Fibroblast of skin of left quadriceps (primary cell): ENCODE data around the gene CHMP3.
"Not testable (repeated sequence)": the region's sequence is repeated elsewhere in the genome, so short reads cannot be mapped to it uniquely, and the experiment has no call there.

Experiments used
- DNase-seq, 2 experiments: peaks; one replicate each; pipeline ENCODE4 v3.0.0-alpha.2; 2013; ENCODE audit warnings: low read depth in 2 of 2

Gene CHMP3

DNA sequence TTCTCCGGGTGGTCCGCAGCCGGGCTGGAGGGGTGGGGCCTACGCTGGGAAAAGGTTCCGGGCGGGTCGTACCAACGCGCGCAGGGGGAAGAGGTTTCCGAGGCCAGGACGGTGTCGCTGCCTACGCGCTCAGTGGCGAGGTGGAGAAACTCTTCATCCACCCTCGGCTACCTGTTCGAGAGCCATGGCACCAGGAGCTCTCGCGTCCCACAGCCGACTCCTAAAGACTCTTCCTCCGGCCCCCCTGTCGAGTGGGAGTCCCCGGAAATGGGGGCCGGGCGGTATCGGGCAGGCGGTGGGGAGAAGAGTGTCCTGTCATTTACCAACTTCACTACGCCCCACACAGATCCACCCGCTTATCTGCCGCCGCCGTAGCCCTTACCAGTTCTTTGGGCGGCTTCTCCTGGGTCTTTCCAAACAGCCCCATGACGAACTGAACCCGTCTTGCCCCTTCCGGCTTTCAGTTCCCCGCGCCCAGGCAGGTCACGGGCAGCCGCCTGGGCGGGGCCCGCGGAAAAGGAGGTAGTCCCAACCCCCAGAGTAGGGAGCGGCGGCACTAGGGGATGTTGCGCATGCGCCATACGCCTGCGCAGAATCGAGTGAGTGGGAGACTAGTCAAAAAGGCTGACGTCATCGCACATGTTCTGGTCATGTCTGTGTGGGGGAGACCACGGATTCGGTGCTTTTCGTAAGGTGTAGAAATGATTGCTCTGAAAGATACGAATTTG, at the start of gene CHMP3:
Gene CHMP3, minus strand, starts transcription at position 522 of the 728 bp plus-strand sequence. Its CDS starts 95 bp downstream, at position 427.
- DNase-seq, result peak; percentile 95

DNA sequence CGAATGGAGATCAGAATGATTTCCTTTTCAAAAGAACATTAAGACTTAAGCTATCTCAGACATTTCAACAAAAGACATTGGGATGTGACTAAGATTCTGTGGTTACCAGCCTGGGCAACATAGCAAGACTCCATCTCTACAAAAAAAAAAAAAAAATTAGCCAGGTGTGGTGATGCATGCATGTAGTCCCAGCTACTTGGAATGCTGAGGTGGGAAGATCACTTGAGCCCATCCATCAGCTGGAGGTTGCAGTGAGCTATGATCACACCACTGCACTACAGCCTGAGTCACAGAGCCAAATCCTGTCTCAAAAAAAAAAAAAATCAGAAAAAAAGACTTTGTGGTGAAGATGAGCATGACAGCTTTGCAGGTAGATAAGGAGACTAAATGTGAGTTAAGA, 47.6 kb upstream of the CHMP3 start:
- no peak for DNase-seq

DNA sequence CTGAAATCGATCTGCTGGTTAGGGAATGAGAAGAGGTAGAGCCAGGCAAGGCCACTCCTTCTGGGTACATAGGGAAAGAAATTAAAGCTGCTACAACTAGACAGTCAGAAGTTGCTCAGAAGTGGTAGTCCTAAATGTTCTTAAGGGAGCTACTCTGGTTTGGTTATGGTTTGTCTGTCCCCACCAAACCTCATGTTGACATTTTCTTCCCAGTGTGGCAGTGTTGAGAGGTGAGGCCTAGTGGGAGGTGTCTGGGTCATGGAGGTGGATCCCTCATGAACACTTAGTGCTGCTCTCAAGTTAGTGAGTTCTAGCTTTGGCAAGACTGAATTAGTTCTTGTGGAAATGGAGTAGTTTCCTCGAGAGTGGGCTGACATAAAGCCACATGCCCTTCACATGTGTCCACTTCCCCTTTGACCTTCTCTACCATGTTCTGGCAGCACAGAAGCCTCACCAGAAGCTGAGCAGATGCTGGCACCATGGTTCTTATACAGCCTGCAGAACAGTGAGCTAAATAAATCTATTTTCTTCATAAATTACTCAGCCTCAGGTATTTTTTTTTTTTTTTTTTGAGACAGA, 45.7 kb upstream of the CHMP3 start:
- no peak for DNase-seq

DNA sequence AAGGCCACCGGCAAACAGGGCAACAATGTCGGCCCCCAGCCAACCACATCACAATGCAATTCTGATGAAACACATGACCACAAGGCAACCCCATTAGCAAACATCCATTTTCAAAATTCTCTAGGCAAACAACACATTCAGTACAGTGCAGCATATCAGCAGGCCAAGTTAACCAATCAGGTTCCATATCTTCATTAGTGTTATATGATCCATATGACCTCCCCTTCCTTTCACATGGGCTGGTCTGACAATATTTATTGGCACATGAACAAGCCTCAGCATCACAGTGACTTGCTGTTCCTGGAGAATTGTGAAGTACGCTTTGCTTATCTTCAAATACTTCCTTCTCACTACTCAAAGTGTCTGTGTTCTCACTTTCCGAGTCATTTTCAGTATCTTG, 40.7 kb upstream of the CHMP3 start:
- no peak for DNase-seq

DNA sequence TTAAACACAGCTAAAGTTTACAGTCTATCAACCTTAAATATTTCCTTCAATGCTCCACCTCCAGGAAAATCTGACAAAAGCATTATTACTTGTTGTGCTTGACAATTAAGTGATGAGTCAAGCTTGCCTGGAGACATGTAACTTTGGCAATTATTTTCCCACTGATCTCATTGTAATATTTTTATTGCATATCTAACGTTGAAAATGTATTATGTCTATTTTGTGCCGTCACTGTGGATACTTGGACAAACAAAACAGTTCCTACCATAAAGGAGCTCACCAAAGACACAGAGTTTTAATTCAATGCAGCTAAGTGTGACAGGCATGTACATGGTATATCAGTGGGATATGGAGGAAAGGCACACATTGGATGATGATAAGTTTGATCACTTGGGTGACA, 35.7 kb upstream of the CHMP3 start:
- no peak for DNase-seq

DNA sequence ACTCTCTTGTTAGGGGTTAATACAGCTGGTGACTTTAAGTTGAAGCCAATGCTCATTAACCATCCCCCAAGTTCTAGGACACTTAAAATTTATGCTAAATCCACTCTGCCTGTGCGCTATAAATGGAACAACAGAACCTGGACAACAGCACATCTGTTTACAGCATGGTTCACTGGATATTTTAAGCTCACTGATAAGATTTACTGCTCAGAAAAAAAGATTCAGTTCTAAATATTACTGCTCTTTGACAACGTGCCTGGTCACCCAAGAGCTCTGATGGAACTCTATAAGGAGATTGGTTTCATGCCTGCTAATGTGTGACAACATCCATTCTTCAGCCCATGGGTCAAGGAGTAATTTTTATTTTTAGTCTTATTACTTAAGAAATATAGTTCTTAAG, 32.9 kb upstream of the CHMP3 start:
- no peak for DNase-seq

DNA sequence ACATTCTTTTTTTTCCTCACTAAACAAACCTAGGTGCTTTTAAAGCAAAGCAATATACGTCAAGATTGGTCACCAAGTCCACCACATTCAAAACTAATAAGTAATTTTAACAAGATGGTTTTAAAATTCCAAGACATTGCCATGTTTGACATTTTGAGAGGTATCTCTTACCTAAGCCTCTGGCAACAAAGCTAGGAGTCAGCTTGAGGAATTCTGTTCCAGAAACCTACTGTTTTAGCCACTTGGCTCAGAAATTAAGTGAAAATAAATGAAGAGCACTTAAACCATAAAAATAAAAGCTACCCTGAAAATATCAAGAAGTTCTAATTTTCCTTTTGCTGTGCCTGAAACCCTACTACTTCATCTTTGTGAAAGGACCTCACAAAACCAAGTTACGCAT, 30.0 kb upstream of the CHMP3 start:
- no peak for DNase-seq

DNA sequence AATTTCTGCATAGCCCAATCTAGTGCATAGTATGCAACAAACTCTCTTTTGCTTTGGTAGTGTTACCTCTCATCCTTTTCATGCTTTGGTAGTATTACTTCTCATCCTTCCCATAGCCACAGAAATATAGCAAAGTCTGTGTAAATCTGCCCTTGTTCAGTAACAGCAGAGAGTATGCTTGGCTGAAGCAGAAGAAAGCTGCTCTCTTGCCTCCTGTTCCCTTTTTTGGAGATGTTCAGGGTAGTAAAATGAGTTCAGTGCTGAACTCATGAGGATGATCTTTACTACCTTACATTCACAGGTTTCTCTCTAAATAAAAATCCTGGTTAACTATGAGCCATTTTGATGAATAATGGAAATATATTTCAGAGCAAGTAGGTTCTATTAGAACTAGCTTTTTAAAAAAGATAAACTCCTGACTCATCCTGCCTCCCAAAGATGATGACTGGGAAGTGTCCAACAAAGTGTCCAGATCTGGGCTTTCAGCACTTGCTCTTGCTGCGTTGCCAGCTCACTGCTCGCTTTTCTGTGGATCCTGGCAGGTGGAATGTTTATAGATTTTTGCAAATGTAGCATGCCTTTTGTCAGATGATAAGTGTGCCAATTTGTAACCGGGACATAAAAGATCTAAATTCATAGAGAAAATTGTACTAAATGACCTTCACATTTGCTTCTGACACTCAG, 29.4 kb upstream of the CHMP3 start:
- no peak for DNase-seq

DNA sequence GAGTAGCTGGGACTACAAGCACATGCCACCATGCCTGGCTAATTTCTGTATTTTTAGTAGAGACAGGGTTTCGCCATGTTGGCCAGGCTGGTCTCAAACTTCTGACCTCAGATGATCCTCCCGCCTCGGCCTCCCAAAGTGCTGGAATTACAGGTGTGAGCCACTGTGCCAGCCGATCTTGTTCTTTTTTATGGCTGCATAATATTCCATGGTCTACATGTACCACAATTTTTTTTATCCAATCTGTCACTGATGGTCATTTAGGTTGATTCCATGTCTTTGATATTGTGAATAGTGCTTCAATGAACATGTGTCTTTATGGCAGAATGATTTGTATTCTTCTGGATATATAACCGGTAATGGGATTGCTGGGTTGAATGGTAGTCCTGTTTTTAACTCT, 26.5 kb upstream of the CHMP3 start:
- not testable (repeated sequence) for DNase-seq

DNA sequence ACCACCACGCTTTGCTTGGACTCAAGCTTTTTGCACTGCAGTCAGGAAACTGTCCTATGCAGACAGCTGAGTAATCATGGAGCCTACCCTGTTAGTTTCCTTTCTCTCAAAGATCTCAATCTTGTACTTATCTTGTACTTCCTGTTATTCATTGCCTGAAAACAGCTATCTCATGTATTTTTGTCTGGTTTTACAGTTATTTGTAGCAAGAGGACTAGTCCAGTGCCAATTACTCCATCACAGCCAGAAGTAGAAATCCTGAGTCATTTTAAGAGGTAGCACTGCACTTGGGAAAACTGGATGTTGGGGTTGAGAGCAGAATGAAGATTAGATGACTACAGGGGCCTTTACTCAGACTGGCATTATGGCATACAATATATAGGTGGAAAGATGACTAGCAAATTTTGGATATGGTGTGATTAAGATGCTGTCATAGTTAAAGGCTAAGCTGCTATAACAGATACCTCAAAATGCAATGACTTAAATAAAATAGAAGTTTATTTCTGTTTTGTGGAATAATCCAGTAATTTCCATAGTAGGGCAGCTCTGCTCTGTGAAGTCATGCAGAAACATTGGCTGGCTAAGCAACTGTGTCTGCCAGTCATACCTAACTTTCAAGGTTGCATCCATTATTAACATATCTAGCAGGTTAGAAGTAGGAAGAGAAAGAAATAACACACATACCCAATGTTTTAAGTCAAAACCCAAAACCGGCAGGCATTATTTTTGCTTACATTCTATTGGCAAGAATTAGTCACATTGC, 21.1 kb upstream of the CHMP3 start:
- no peak for DNase-seq

DNA sequence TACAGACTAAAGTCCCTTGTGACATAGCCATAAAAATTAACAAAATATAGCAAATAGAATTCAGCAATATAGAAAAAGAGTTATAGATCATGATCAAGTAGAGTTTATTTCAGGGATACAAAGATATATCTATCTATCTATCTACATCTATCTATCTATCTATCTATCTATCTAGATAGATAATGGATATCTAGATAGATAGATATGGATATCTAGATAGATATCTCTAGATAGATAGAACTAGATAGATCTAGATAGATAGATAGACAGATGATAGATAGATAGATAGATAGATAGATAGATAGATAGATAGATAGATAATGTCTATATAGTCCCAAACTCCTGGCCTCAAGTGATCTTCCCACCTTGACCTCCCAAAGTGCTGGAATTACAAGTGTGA, 17.3 kb upstream of the CHMP3 start:
- no peak for DNase-seq

DNA sequence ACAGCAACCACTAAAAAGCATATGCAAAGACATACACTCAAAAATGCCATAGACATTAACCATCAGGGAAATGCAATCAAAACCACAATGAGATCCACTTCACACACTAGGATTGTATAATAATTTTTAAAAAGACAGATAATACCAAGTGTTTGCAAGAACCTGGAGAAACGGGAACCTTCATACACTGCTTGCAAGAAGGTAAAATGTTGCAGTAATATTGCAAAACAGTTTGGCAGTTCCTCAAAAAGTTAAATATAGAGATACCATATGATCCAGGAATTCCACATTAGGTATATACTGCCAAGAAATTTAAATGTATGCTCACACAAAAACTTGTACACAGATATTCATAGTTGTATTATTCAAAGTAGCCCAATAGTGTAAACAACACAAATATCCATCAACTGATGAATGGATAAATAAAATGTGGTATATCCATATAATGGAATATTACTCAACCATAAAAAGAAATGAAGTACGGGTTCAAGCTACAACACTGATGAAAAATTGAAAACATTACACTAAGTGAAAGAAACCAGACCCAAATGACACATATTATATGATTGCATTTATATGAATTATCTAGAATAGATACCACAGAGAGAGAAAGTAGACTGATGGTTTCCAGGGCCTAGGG, 14.7 kb upstream of the CHMP3 start:
- no peak for DNase-seq

DNA sequence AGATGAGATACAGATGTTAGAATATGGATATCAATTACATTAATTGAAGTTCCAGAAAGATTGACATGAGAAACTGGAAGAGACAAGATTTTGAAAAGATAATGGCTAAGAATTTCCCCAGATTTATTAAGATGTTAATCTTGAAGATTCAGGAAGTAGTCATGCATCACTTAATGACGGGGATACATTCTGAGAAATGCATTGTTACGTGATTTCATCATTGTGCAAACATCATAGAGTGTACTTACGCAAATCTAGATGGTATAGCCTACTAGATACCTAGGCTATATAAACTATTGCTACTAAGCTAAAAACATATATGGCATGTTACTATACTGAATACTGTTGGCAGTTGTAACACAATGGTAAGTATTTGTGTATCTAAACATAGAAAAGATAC, 6.8 kb upstream of the CHMP3 start:
- no peak for DNase-seq

DNA sequence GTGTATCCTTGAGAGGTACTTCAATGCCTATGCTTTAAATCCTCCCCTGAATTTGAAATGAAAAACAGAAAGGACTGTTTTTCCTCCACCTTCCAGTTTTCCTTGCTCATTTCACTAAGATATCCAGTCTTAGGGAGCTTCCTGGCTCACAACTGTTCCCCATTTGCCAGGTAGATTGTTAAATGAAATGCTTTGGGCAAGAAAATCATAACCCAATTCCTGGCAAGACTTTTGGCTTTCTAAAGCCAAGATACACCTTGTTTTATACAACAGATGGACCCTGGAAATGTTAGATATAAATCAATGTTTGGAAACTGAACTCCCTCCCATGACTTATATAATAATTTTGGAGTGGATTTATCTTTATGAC, 3.6 kb upstream of the CHMP3 start:
- no peak for DNase-seq

DNA sequence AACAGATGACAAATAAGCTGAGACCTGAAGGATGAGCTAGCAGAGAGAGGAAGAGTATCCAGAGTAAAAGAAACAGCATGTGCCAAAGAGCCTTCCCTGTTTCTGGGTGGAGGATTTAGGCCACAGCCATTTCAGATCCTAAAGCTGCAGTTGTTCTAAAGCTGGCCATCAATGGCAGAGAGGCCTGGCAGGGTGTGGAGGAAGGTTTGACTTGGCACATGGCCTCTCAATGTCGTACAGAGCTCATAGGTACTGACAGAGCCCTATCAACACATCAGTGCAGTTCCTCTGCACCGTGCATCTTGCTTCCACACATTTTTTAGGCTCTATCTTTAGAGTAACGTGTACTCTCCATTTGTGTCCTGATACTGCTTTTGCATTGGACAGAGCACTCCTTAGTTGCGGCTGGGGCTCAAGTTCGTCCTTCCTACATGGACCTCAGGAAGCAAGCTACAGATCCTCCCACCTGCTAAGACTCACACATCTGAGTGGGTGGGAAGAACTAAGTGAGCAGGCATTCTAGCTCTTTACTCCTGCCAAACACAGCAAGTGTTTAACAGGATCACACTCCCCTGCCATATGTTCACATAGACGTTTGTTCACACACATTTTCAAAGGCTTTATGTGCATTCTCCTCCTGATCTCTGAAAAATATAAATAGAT, 3.0 kb upstream of the CHMP3 start:
- DNase-seq, result no peak

DNA sequence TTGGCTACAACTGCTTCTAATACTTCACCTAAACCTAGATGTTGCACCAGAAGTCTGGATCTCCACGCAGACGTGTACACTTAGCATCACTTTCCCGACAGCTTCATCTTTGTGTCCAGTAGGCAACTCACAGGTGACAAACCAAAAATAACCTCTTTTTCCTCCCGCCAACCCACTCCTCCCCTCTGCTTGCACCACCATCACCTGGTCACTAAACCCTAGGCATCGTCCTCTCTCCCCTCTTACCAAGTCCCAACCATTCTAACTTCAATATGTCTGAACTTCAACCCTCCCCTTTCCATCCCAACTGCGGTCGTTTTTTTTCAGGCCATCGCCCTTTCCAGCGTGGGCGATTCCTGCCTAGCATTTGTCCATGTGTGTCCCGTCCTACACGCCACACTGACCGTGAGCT, 413 bp upstream of the CHMP3 start:
- DNase-seq, result no peak

DNA sequence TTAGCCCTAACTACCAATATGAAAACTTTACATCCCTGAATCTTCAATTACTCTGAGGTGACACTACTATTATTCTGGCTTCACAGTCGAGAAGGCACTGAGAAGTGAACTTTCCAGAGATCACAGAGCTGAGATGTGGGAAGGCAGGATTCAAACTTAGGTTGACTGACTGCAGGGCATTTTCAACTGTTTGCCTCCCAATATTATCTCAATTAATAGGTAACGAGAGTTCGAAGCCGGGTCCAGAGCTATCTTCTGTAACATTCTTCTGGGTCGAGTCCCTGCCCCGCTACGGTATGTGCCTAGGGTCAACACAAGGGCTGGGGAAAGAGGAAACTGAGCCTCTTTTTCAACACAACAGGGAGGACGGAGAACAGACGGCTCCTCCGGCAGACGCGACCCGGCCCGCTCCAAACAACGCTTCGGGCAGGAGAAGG, 740 bp downstream of the CHMP3 start:
- DNase-seq, result no peak

DNA sequence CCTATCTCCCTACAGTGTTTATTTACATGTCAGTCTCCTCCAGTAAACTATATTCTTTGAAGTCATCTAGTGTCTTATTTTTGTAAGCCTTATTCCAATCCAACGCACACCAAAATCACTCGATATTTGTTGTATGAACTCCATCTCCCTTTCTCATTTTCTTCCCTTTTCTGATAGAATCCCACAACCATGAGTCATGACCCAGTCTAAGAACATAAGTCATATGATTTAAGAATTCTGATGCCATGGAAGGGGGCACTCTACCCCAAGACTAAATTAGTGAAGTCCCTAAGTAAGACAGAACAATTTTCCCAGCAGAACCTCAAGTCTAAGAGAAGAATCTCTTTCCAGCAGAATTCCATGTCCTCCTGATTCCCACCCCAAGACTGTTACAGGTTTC, 5.4 kb downstream of the CHMP3 start:
- DNase-seq, result no peak

DNA sequence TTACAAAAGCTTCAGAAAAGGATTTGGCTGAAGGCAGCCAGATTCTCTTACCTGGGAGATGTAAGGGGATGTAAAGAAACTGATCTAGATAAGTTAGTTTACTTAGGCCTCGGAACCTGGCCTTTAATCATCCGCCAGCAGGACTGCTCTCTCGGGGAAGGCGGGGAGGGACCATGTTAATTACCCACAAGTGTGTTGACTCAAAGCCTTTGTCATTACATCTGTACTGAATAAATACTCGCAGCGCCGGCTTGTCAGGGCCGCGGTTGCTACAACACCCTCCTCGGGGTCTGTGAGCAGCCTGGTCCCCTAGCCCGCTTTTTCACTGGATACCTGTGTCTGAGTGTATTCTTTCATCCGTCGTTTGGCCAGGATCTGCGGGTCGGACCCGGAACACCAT, 6.7 kb downstream of the CHMP3 start:
- DNase-seq, result no peak

DNA sequence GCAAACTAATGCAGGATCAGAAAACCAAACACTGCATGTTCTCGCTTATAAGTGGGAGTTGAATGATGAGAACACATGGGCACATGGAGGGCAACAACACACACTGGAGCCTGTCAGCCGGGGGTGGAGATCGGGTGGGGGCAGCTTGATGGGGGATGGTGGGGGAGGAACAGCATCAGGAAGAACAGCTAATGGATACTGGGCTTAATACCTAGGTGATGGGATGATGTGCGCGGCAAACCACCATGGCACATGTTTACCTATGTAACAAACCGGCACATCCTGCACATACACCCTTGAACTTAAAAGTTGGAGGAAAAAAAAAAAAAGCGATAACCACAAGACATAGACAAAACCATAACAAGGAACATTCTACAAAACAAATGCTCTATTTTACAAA, 10.4 kb downstream of the CHMP3 start:
- no peak for DNase-seq

DNA sequence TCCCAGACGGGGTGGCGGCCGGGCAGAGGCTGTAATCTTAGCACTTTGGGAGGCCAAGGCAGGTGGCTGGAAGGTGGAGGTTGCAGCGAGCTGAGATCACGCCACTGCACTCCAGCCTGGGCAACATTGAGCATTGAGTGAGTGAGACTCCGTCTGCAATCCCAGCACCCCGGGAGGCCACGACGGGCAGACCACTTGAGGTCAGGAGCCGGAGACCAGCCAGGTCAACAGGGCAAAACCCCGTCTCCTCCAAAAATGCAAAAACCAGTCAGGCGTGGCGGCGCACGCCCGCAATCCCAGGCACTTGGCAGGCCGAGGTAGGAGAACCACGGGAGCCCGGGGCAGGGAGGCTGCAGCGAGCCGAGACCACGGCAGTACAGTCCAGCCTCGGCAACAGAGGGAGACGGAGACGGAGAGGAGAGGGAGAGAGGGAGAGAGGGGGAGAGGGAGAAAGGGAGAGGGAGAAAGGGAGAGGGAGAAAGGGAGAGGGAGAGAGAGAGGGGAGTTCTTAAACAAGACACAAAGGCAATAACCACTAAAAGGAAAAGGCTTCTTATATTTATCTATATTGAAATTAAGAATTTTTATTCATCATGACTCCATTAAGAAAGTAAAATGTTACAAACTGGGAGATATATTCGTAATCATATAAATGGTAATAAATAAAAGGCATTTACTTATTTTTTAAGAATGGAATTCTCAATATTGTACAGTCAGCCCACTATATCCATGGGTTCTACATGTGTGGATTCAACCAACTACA, 13.1 kb downstream of the CHMP3 start:
- not testable (repeated sequence) for DNase-seq
